ENCODE measurements around the gene MRAP2.

DNA sequence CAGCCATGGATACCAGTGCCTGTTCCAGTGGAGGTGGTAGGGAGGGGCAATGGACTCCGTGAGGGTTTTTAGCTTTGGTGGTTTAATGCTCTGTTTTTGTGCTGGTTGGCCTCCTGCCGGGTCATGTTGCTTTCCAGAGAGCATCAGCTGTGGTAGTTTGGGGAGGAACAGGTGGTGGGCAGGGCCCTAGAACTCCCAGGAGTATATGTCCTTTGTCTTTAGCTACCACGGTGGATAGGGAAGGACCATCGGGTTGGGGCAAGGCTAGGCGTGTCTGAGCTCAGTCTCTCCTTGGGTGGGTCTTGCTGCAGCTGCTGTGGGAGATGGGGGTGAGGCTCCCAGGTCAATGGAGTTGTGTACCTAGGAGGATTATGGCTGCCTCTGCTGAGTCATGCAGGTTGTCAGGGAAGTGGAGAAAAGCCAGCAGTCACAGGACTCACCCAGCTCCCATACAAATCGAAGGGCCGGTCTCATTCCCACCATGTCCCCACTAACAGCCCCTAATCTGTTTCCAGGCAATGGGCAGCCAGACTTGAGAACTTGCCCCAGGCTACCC lies 38.9 kb downstream of the MRAP2 start:
- TF ChIP-seq EP300 (IDR thresholded peaks at IDR 0.05) (no peak), CTCF (IDR thresholded peaks at IDR 0.05) (no peak), POLR2A (IDR thresholded peaks at IDR 0.05) (no peak)
